HT-29 (cell line): Measurements from ENCODE around the gene QRFPR. TPM values are rescaled to one million over a fixed set of nuclear protein-coding genes. Genes with fewer than 3 reads are reported as not detected.

Source experiments
- small RNA-seq: library from RNA; depleted of rRNA; stranded (forward); fragments of <200 nt; gene quantifications from one replicate; pipeline ENCODE3, GENCODE V24; 2014
- total RNA-seq: library from RNA; depleted of rRNA; stranded (reverse); fragments of >200 nt; shearing (Covaris generic); gene quantifications from 2 replicates; pipeline ENCODE4 v1.2.3, GENCODE V29; 2014; rRNA removed

QRFPR gene
- total RNA-seq, 1 experiment from 2014 or later = not detected

Small RNAs within 50 kb of the gene (small RNA-seq; reads per million reads assigned to genes)
- not detected for gene RF00019

Other genes starting within 250 kb of the QRFPR start
- not detected in 2 replicates for gene TNIP3, start 216.7 kb downstream of the QRFPR start, total RNA-seq